T47D (cell line): ENCODE measurements around the gene GOLPH3L.
A peak's percentile ranks its signal among the peaks of the same experiment; 100 is the strongest.
"Not testable (repeated sequence)": the region's sequence is repeated elsewhere in the genome, so short reads cannot be mapped to it uniquely, and the experiment has no call there.

Experiments used
- DNase-seq, 2 experiments: peaks; one replicate each; pipeline versions ENCODE4 v3.0.0 to v3.0.0-alpha.2; 2011 to 2012; ENCODE audit warnings: low read depth in 1 of 2, low spot score in 1 of 2
- JUND ChIP-seq: IDR thresholded peaks from 2 replicates; pipeline ENCODE4 v1.6.1; 2012; ENCODE audit warnings: low read depth
- in situ Hi-C: cut with HindIII; loops from 2 replicates; pipeline ENCODE4 v1.10.0; 2016; ENCODE audit warnings: low sequenced_read_pairs, low pct_unique_long_range_greater_than_20kb

The GOLPH3L gene

DNA sequence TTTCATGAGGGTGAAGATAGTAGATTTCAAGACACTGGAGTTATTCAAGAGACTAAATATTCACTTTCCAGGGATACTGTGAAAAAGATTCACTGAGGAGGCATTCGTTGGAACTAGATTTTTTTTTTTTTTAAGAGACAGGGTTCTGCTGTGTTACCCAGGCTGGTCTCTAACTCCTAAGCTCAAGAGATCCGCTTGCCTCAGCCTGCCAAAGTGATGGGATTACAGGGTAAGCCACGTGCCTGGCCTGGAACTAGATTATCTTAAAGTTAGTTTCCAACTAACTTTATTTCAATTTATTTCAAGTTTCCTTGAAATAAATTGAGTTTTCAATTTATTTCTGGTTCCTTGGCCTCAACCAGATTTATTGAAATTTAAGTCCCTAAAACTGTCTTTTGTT is 93.2 kb downstream of the GOLPH3L start:
- in situ Hi-C loops: no loop called here
- DNase-seq: no peak
- TF ChIP-seq JUND: no peak

DNA sequence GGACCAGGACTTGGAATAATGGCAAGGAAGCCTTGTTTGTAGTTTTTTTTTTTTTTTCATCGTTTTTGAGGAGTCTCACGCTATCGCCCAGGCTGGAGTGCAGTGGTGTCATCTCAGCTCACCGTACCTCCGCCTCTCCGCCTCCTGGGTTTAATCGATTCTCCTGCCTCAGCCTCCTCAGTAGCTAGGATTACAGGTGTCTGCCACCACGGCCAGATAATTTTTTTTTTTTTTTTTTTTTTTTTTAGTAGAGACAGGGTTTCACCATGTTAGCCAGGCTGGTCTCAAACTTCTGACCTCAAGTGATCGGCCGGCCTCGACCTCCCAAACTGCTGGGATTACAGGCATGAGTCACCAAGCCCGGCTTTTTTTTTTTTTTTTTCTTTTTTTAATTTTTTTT is 94.6 kb downstream of the GOLPH3L start:
- DNase-seq, in situ Hi-C loops: not testable (repeated sequence)

DNA sequence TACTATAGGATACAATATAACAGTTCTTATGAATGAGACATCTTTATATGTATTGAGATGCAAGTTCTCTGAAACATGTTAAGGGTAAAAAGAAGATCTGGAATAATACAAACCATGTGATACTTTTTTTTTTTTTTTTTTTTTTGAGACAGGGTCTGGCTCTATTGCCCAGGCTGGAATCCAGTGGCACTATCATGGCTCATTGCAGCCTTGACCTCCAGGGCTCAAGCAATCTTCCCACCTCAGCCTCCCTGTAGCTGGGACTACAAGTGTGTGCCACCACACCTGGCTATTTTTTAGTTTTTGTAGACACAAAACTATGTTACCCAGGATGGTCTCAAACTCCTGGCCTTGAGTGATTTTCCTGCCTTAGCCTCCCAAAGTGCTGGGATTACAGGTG is 95.4 kb downstream of the GOLPH3L start:
- no peak for DNase-seq
- no peak for TF ChIP-seq JUND
- in situ Hi-C loops: no loop called here

DNA sequence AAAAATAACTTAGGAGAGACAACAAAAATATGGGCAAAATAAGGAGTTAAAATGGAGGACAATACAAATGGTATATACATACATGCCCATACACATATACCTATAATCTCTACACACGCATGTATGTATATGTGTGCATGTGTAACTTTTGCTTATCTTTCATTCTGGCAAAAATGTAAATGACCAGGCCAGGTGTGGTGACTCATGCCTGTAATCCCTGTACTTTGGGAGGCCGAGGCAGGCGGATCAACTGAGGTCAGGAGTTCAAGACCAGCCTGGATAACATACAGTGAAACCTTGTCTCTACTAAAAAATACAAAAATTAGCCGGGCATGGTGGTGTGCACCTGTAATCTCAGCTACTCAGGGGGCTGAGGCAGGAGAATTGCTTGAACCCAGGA is 98.6 kb downstream of the GOLPH3L start:
- in situ Hi-C loops, DNase-seq: not testable (repeated sequence)

DNA sequence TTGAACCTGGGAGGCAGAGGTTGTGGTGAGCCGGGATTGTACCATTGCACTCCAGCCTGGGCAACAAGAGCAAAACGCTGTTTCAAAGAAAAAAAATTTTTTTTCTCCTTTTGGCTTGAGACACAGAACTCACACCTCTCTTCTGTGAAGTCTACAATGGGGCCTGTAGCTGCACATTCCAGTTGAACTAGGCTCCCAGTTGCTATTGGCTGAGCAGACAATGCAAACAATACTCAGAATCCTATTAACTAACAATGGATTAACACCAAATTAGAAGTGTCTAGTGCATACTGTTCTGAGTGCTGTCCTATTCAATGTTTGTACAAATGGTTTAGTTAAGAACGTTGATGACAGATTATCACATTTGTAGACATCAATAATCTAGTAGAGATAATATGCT is 100.0 kb downstream of the GOLPH3L start:
- no peak for TF ChIP-seq JUND
- peak in 1 of 2 experiments; percentile 28 for DNase-seq
- in situ Hi-C loops: no loop called here
